Effector CD8-positive, alpha-beta T cell (primary cell): ENCODE results near the gene CRLF2.
"Not testable (repeated sequence)": the region's sequence is repeated elsewhere in the genome, so short reads cannot be mapped to it uniquely, and the experiment has no call there.

ENCODE experiments used
- DNase-seq: peaks from one replicate; lab custom pipeline; 2025; lab: John Stamatoyannopoulos, UW

CRLF2 gene

GRCh38 chrX:1213971-1214370, 1.5 kb upstream of the CRLF2 start:
- no peak for DNase-seq

- no peak for DNase-seq
These were observed 1.6 kb downstream of the CRLF2 start for GRCh38 chrX:1210844-1211243.

- no peak for DNase-seq
These were observed 4.9 kb downstream of the CRLF2 start for GRCh38 chrX:1207496-1208025.

- DNase-seq: no peak
These were observed 6.5 kb downstream of the CRLF2 start for GRCh38 chrX:1205681-1206611.

- no peak for DNase-seq
These were observed 10.2 kb downstream of the CRLF2 start for GRCh38 chrX:1202251-1202650.

- no peak for DNase-seq
These were observed 16.0 kb downstream of the CRLF2 start for GRCh38 chrX:1196436-1196835.

GRCh38 chrX:1192196-1192595, 20.3 kb downstream of the CRLF2 start:
- not testable (repeated sequence) for DNase-seq

- no peak for DNase-seq
These were observed 21.8 kb downstream of the CRLF2 start for GRCh38 chrX:1190596-1191145.

GRCh38 chrX:1185561-1185960, 26.9 kb downstream of the CRLF2 start:
- no peak for DNase-seq

GRCh38 chrX:1182211-1182610, 30.2 kb downstream of the CRLF2 start:
- DNase-seq: no peak

GRCh38 chrX:1181661-1182060, 30.8 kb downstream of the CRLF2 start:
- DNase-seq: not testable (repeated sequence)

GRCh38 chrX:1181170-1181569, 31.3 kb downstream of the CRLF2 start:
- no peak for DNase-seq

GRCh38 chrX:1178580-1179057, 33.8 kb downstream of the CRLF2 start:
- DNase-seq: no peak

- not testable (repeated sequence) for DNase-seq
These were observed 35.7 kb downstream of the CRLF2 start for GRCh38 chrX:1176531-1177320.

- DNase-seq: not testable (repeated sequence)
These were observed 37.6 kb downstream of the CRLF2 start for GRCh38 chrX:1174609-1175545.

- DNase-seq: not testable (repeated sequence)
These were observed 39.0 kb downstream of the CRLF2 start for GRCh38 chrX:1173435-1173834.

- DNase-seq: no peak
These were observed 40.0 kb downstream of the CRLF2 start for GRCh38 chrX:1172496-1172895.

- not testable (repeated sequence) for DNase-seq
These were observed 40.5 kb downstream of the CRLF2 start for GRCh38 chrX:1171915-1172314.

GRCh38 chrX:1170243-1170642, 42.2 kb downstream of the CRLF2 start:
- DNase-seq: no peak

- DNase-seq: no peak
These were observed 43.3 kb downstream of the CRLF2 start for GRCh38 chrX:1169189-1169588.

GRCh38 chrX:1167918-1168481, 44.4 kb downstream of the CRLF2 start:
- no peak for DNase-seq
